ENCODE results near the gene GLRX5. TPM values are rescaled to one million over a fixed set of nuclear protein-coding genes. Genes with fewer than 3 reads are reported as not detected.

Gene GLRX5
- total RNA-seq, 1 donor from 2014 or later: 37.3 TPM

- intact Hi-C loops (cut with micrococcal nuclease): loop anchor here (1.0 to 5.0 kb wide), 3 partner anchors 11 to 1539 kb away; partner anchors contain the start of gene ASB2
Observed at GRCh38 chr14:95515596-95516552, 19.0 kb upstream of the GLRX5 start.

GRCh38 chr14:95516554-95517181 is 18.2 kb upstream of the GLRX5 start, which contains the start of gene SYNE3:
Gene SYNE3 (minus strand): TSS chr14:95516650. CDS start chr14:95475821, 40,829 bp downstream.
- intact Hi-C loops (cut with micrococcal nuclease): loop anchor here (1.0 to 5.0 kb wide), 3 partner anchors 11 to 1539 kb away; partner anchors contain the start of gene ASB2

DNA sequence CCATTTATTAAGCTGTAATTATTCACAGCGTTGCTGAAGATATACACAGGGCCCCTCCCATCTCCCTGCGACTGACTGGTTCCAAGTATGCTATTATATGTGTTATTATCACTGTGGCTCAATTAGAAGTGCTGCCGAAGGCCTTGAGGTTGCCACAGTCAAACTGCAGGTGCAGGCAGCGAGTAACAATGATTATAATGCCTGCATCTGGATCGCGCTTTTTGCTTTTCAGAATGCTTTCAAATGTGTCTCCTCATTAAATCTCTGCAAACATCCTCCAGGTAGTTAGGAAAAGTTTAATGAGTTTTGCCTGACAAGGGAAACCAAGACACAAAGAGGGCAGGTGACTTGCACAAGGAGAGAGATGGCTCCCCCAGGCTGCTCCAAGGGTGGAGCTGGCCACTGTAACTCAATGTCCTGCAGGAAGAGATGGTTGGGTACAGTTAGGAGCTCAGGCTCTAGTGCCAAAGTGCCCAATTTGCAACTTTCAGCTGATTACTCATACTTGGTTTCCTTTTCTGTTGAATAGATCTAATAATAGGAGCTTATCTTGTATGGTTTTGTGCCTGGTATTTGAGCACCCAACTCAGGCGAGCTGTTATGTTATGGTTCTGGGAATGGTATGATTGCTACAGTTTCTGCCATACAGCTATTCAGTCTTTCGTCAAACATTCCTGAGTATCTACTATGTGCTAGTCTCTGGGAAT is 16.7 kb upstream of the GLRX5 start:
- intact Hi-C loops (cut with micrococcal nuclease): loop anchor here (5.0 kb wide), 1 partner anchor 1541 kb away; the partner anchor contains the start of gene ASB2

GRCh38 chr14:95519699-95520098 is 15.2 kb upstream of the GLRX5 start:
- intact Hi-C loops (cut with micrococcal nuclease): loop anchor here (5.0 kb wide), 1 partner anchor 1542 kb away; the partner anchor contains the start of gene ASB2

DNA sequence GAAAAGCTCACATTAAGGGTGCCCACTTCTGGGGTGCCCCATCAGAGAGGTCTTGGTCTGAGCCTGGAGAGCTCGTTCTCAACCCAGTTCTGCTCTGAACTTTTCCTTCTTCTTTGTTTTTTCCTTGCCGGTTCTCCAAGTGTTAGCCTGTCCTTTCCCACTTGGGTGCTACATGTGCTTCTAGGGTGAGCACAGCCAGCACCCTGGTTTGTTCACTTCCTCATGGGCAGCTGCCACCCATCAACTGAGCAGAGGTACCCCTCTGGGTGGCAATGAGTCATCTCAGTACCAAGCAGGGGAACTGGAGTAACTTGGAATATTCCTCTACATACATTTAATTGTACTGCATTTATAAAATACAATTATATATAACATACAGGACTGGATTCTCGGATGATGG is 14.5 kb upstream of the GLRX5 start:
- intact Hi-C loops (cut with micrococcal nuclease): no loop called here

DNA sequence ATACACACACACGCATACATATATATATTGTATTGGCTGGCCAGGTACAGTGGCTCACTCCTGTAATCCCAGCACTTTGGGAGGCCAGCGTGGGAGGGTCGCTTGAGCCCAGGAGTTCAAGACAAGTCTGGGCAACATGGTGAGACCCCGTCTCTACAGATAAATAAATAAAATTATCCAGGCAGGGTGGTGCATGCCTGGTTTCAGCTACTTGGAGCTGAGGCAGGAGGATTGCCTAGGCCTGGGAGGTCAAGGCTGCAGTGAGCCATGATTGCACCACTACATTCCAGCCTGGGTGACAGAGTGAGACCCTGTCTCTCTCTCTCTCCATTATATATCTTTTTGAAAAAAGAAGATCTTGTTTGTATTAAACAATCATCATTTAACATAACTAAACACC is 13.8 kb upstream of the GLRX5 start:
- intact Hi-C loops (cut with micrococcal nuclease): no loop called here

GRCh38 chr14:95522116-95522515 is 12.7 kb upstream of the GLRX5 start:
- intact Hi-C loops (cut with micrococcal nuclease): no loop called here

GRCh38 chr14:95522556-95522955 is 12.3 kb upstream of the GLRX5 start:
- intact Hi-C loops (cut with micrococcal nuclease): no loop called here

- intact Hi-C loops (cut with micrococcal nuclease): loop anchor here (1.0 kb wide), 1 partner anchor 11 kb away; no protein-coding TSS in a partner anchor
Observed at GRCh38 chr14:95523051-95523814, 11.6 kb upstream of the GLRX5 start.

GRCh38 chr14:95523815-95524448 is 10.9 kb upstream of the GLRX5 start:
- intact Hi-C loops (cut with micrococcal nuclease): loop anchor here (1.0 kb wide), 1 partner anchor 10 kb away; no protein-coding TSS in a partner anchor

DNA sequence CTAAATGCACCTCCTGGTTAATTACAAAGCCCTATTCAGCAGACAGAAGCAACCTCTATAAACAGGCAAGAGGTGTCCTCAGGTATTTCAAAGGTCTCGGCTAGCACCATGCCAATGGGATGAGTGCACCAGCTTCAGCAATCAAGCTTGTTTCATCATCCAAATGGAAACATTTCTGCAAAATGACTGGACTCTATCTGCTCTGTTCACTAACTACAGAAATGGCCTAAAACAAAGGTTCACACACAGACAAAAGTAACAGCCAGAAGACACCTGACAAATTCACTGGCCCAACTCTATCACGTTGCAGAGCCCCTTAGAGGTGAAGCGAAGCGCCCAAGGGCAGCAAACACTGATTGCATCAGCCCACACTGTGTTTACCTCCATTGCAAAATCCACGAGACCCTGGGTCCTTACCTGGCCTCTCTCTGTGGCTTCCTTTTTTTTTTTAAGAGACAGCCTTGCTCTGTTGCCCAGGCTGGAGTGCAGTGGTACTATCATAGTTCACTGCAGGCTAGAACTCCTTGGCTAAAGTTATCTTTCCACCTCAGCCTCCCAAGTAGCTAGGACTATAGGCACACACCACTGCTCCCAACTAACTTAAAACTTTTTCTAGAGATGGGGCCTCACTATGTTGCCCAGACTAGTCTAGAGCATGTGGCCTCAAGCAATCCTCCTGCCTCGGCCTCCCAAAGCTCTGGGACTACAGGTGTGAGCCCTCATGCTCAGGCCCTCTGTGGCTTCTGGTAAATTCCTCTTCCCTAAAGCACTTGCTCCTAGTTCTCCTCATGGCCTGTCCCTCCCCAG is 9.9 kb upstream of the GLRX5 start:
- intact Hi-C loops (cut with micrococcal nuclease): no loop called here

GRCh38 chr14:95525999-95526398 is 8.9 kb upstream of the GLRX5 start:
- intact Hi-C loops (cut with micrococcal nuclease): loop anchor here (2.0 kb wide), 1 partner anchor 29 kb away; no protein-coding TSS in a partner anchor

DNA sequence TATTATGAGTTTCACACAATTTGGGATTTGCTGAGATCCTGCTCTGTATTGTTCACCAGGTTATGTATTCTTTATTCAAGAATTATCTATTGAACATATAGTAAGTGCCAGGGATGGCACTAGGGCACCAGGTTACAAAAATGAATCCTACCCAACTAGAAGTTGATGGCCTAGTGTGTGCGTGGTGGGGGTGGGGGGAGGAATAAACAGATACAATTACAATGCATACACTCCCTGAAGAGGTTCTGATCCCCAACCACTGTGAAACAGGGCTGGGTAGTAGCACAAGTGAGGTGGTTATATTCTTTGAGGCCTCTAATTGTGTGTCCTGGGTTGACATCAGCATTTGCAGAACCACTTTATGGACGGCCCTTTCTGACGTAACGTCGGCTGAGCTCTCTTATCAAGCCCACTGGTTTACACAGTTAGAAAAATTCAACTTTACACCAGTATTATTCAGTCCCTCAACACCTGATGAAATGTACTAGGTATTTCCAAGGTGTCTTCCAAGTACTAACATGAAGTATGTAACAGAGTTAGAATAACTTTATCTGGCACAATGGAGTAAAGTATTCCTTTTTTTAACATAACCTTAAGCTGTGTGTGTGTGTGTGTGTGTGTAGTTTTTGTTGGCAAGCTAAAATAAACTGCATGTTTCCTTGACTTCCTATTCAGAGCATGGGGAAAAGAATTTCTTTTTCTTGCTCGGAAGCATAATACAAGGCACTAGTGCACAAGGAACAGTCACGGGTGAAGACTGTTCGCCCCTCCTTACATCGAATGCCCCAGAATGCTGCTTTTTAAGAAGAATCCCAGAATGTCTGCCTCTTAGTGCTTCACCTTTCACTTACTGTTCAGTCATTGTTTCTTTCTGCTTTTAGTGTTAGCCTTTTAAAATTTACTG is 8.1 kb upstream of the GLRX5 start:
- intact Hi-C loops (cut with micrococcal nuclease): loop anchor here (1.0 to 2.0 kb wide), 4 partner anchors 10 to 84 kb away; partner anchors contain the start of gene SYNE3

DNA sequence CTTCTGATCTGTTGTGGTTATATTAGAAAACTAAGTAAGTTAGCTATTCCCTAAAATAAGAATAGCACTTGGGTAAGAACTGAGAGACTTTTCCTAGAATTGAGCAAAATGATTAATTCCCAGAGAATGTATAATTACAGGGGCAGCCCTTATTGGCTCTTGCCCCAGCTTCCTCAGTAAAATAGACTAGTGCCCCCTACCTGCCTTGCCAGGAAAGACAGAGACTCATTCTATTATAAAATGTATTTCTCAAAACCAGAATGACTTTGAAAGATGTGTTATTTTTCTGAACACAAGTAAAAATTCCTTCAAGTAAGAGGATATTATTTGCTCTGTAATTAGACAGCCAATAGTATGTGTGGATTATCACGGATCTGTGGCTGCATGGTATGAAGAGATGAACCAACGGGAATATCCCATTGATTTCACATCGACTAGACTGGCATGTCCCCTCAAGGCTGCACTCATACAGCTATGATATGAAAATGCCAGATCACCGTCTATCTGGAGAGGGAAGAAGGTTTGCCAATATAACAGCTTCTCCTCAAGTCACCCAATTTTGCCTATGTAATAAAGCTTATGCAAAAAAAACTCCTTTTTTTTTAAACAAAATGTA is 7.4 kb upstream of the GLRX5 start:
- intact Hi-C loops (cut with micrococcal nuclease): loop anchor here (1.0 to 2.0 kb wide), 4 partner anchors 11 to 85 kb away; partner anchors contain the start of gene SYNE3

DNA sequence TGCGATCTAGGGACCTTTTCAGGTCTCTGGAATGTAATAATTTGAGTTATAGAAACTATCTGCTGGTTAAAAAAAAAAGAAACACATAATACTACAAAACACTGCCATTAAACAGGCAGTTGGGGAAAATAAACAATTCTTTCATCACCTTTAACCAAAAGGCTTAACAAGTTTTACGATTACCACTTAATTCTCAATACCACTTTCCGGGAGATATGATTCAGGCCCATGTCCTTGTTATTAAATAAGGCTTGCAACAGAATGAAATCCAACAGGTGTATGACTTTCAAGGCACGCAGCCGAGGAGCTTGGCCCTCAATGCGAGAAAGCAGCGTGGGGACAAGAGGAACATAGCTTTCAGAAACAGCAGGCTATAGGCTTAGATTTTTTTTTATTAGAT is 5.6 kb upstream of the GLRX5 start:
- intact Hi-C loops (cut with micrococcal nuclease): no loop called here

DNA sequence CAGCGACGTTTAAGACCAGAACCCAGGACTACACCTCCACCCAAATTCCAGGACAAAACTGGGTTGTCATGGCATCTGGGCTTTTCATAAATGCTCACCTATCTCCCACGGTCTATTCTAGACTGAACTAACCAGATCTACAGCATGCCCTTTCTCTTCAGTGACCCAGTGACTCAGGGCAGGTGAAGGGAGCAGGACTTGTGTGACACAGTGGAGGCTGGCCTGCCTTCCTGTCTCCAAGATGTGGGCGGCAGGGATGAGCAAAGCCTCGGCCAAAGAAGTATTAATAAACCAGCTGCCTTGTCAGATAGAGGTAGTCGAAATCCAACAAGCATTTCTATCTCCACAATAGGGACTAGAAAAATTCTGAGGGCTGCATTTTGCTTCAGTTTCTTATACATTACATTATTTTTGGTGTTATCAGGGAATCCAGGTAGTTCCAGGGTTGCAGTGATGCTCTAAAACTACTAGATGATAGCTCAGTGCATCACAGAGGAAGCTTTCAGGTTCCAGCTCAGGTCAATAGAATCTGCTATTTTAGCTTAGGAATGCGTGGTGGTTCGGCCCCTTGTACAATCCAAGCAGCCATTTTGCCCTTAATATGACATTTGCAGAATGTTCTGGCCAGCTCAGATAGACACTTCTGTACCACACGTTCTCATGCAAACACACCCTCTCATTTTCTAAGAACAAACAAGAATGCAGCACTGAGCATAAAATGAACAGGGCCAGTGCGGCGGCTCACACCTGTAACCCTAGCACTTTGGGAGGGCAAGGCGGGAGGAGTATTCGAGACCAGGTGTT is 4.2 kb upstream of the GLRX5 start:
- intact Hi-C loops (cut with micrococcal nuclease): loop anchor here (5.0 kb wide), 2 partner anchors 373 to 832 kb away; partner anchors contain the start of genes ATG2B, DICER1 and GSKIP

Measured in T-helper 2 cell treated with Interferon-gamma antibody and Interleukin-4, amounts not matched to agents 100 ng/mL and 5 ng/mL, for 36 hours (primary cell).